B cell (primary cell): ENCODE results near the gene KRIT1. TPM values are rescaled to one million over a fixed set of nuclear protein-coding genes. Genes with fewer than 3 reads are reported as not detected.

ENCODE experiments used
- ATAC-seq: fragments of 200-7000 bp; cut with Tn5 transposase; one replicate; pipeline ENCODE4 v1.10.0; 2021; ENCODE audit warnings: low read depth, mild to moderate bottlenecking, moderate number of reproducible peaks, moderate library complexity
- CTCF ChIA-PET: fragments of 350-600 bp; sonication (Branson Sonifier 250); formaldehyde crosslinking; loops from one replicate; lab custom pipeline; 2021; ENCODE audit warnings: antibody characterized with exemption, inconsistent platforms; lab: Charles Lee
- POLR2A ChIA-PET: fragments of 350-600 bp; sonication (Branson Sonifier 250); formaldehyde crosslinking; loops from one replicate; lab custom pipeline; 2021; ENCODE audit warnings: antibody characterized with exemption; lab: Charles Lee
- DNase-seq: peaks from one replicate; pipeline ENCODE4 v3.0.0; 2013
- H2AFZ ChIP-seq: 2 replicates; pipeline ENCODE4 v1.6.1; 2012; ENCODE audit warnings: mild to moderate bottlenecking, low read depth, low read length; ENCODE audit not compliant: insufficient read depth, poor library complexity, severe bottlenecking
- H3K27ac ChIP-seq, 2 donors: 1 replicate in 1 of 2; 2 replicates in 1 of 2; pipeline ENCODE4 v1.5.1; 2012 to 2013; ENCODE audit warnings: low read length in 2 of 2, mild to moderate bottlenecking in 2 of 2, moderate library complexity in 1 of 2
- H3K27me3 ChIP-seq, 4 experiments: fragments of 200-600 bp in 1 of 4; sonication (generic) in 1 of 4; replicated peaks in 1 of 4; 1 replicate in 2 of 4; 2 replicates in 2 of 4; pipeline versions ENCODE4 v1.6.1 to v1.7.0; 2013 to 2016; ENCODE audit warnings: low read length in 3 of 4, mild to moderate bottlenecking in 2 of 4, mixed read lengths in 1 of 4, moderate library complexity in 1 of 4; ENCODE audit not compliant: insufficient read depth in 4 of 4, control insufficient read depth in 3 of 4; ENCODE audit errors: control extremely low read depth in 1 of 4
- H3K36me3 ChIP-seq, 2 experiments: replicated peaks in 1 of 2; 1 replicate in 1 of 2; 2 replicates in 1 of 2; pipeline versions ENCODE4 v1.6.1 to v1.7.1; 2013; ENCODE audit warnings: low read length in 1 of 2; ENCODE audit not compliant: insufficient read depth in 2 of 2, control insufficient read depth in 1 of 2; ENCODE audit errors: control extremely low read depth in 1 of 2, extremely low read depth in 1 of 2
- H3K4me1 ChIP-seq, 2 donors: fragments of 200-600 bp in 1 of 2; sonication (generic) in 1 of 2; 1 replicate in 1 of 2; 2 replicates in 1 of 2; pipeline versions ENCODE4 v1.5.1 to v1.6.1; 2013 to 2017; ENCODE audit warnings: low read length in 2 of 2; ENCODE audit not compliant: control insufficient read depth in 2 of 2, insufficient read depth in 2 of 2
- H3K4me2 ChIP-seq: replicated peaks from 2 replicates; pipeline ENCODE3; 2012; ENCODE audit warnings: mild to moderate bottlenecking, low read depth, low read length; ENCODE audit not compliant: poor library complexity, severe bottlenecking
- H3K4me3 ChIP-seq, 5 experiments: fragments of 200-600 bp in 1 of 5; sonication (generic) in 1 of 5; 1 replicate in 3 of 5; 2 replicates in 2 of 5; pipeline versions ENCODE4 v1.5.1 to v1.7.0; 2011 to 2016; ENCODE audit warnings: low read length in 4 of 5, mild to moderate bottlenecking in 4 of 5, low read depth in 2 of 5, control low read depth in 1 of 5, moderate library complexity in 1 of 5; ENCODE audit not compliant: insufficient read depth in 1 of 5; ENCODE audit errors: control extremely low read depth in 1 of 5, extremely low read depth in 1 of 5
- H3K79me2 ChIP-seq: fragments of 200-600 bp; sonication (generic); one replicate; pipeline ENCODE4 v1.6.0; 2016; ENCODE audit warnings: low read length; ENCODE audit not compliant: control insufficient read depth, insufficient read depth
- H3K9ac ChIP-seq: fragments of 200-600 bp; sonication (generic); 2 replicates; pipeline ENCODE4 v1.6.1; 2017; ENCODE audit warnings: mild to moderate bottlenecking, low read length, moderate library complexity
- H3K9me3 ChIP-seq, 3 donors: one replicate each; pipeline versions ENCODE4 v1.6.1 to v1.7.1; 2013; ENCODE audit warnings: low read length in 2 of 3; ENCODE audit not compliant: control insufficient read depth in 2 of 3, insufficient read depth in 1 of 3; ENCODE audit errors: control extremely low read depth in 1 of 3
- H4K20me1 ChIP-seq: 2 replicates; pipeline ENCODE4 v1.6.0; 2012; ENCODE audit warnings: mild to moderate bottlenecking, low read length; ENCODE audit not compliant: insufficient read depth, control insufficient read depth, poor library complexity, severe bottlenecking
- H3K27ac Mint-ChIP-seq: one replicate; pipeline ENCODE4 v1.8.0; 2021; ENCODE audit warnings: mixed read lengths
- H3K27me3 Mint-ChIP-seq: one replicate; pipeline ENCODE4 v1.8.0; 2021; ENCODE audit warnings: mixed read lengths
- H3K4me1 Mint-ChIP-seq: one replicate; pipeline ENCODE4 v1.8.0; 2021; ENCODE audit warnings: mixed read lengths
- H3K4me3 Mint-ChIP-seq: one replicate; pipeline ENCODE4 v1.8.0; 2021; ENCODE audit warnings: mixed read lengths
- H3K9me3 Mint-ChIP-seq: one replicate; pipeline ENCODE4 v1.8.0; 2022; ENCODE audit warnings: mixed read lengths; ENCODE audit not compliant: insufficient read depth
- CTCF ChIP-seq: fragments of 200-600 bp; IDR thresholded peaks from one replicate; pipeline ENCODE4 v1.8.0; 2022; ENCODE audit warnings: antibody characterized with exemption, mild to moderate bottlenecking
- EZH2 ChIP-seq: IDR thresholded peaks from 2 replicates; pipeline ENCODE4 v1.6.1; 2012; ENCODE audit warnings: borderline replicate concordance, low read depth, mild to moderate bottlenecking, moderate library complexity, low read length; ENCODE audit not compliant: insufficient read depth, poor library complexity, severe bottlenecking
- WGBS: methylation state at CpG from one replicate; pipeline ENCODE4 v1.1.5; 2013; ENCODE audit warnings: missing lambda C conversion rate; ENCODE audit not compliant: insufficient coverage; 5-methylcytosine and 5-hydroxymethylcytosine counted together
- intact Hi-C: fragments of 100-400 bp; cut with micrococcal nuclease; formaldehyde crosslinking; loops from one replicate; pipeline ENCODE4 v1.10.0; 2022
- polyA plus RNA-seq: library from polyadenylated mRNA; depleted of rRNA; stranded (reverse); fragments of >200 nt; gene quantifications from 2 replicates; pipeline ENCODE4 v1.2.3, GENCODE V29; 2012
- total RNA-seq, 2 donors: library from RNA; stranded (reverse); fragments of 120-200 nt in 1 of 2; gene quantifications; 1 replicate in 1 of 2; 2 replicates in 1 of 2; pipeline versions ENCODE4 v1.2.3 to v1.2.4, GENCODE V29; 2013 to 2022

KRIT1 gene
- total and polyA plus RNA-seq, 2 donors (not counting 1 experiment from before 2014, with no cell fraction given) = 25.0 to 78.1 TPM

GRCh38 chr7:92221766-92222165 lies 23.9 kb downstream of the KRIT1 start:
- Histone ChIP-seq H3K4me3 (no peak overlapping the region), H3K27me3 (no peaks in the 10 kb centered on the region), H3K4me1 (no peaks in the 10 kb centered on the region), H3K27ac (no peak overlapping the region), H3K9me3 (no peaks in the 10 kb centered on the region), H3K36me3 (peaks cover 7 to 59% of the 10 kb centered on the region in 2 experiments), H2AFZ (no peak overlapping the region), H3K79me2 (no peaks in the 10 kb centered on the region), H3K9ac (no peak overlapping the region), H3K4me2 (no peak overlapping the region), H4K20me1 (no peaks in the 10 kb centered on the region)
- Mint-ChIP-seq H3K27ac (no peak overlapping the region), H3K4me1 (peaks cover 2% of the 10 kb centered on the region), H3K27me3 (no peaks in the 10 kb centered on the region), H3K4me3 (no peak overlapping the region), H3K9me3 (no peaks in the 10 kb centered on the region)
- DNase-seq (no peak), ATAC-seq (no peak)
- TF ChIP-seq CTCF (no peak), EZH2 (no peak)
- POLR2A ChIA-PET = no interaction called here
- CTCF ChIA-PET = interaction anchor here (0.7 kb wide), 1 partner anchor 16 kb away, joined by 3 read pairs; no protein-coding TSS in a partner anchor
- intact Hi-C loops = no loop called here
- WGBS = no CpG with 5 or more reads among the region's 3 CpGs

GRCh38 chr7:92206672-92207071 lies 39.0 kb downstream of the KRIT1 start:
- H3K4me1 Mint-ChIP-seq = no peaks in the 10 kb centered on the region
- no peak overlapping the region for H3K4me3 ChIP-seq
- H3K79me2 ChIP-seq = peaks cover 5% of the 10 kb centered on the region
- H3K4me1 ChIP-seq = no peaks in the 10 kb centered on the region
- TF ChIP-seq CTCF (no peak), EZH2 (no peak)
- H3K27ac ChIP-seq = no peak overlapping the region
- no peak overlapping the region for H3K27ac Mint-ChIP-seq
- peaks cover 12% of the 10 kb centered on the region for H3K9me3 Mint-ChIP-seq
- no peak overlapping the region for H2AFZ ChIP-seq
- ChIA-PET CTCF (no interaction called here), POLR2A (no interaction called here)
- no peak overlapping the region for H3K4me2 ChIP-seq
- ATAC-seq (no peak), DNase-seq (no peak)
- peaks cover 7 to 75% of the 10 kb centered on the region in 2 experiments for H3K36me3 ChIP-seq
- H3K4me3 Mint-ChIP-seq = no peak overlapping the region
- no peak overlapping the region for H3K9ac ChIP-seq
- no peaks in the 10 kb centered on the region for H3K27me3 ChIP-seq
- no peaks in the 10 kb centered on the region for H3K27me3 Mint-ChIP-seq
- intact Hi-C loops = no loop called here
- H4K20me1 ChIP-seq = no peaks in the 10 kb centered on the region
- WGBS = no CpG with 5 or more reads among the region's 1 CpG
- H3K9me3 ChIP-seq = peaks cover 0 to 15% (median 11%) of the 10 kb centered on the region in 3 donors
